Ectodermal cell (in vitro differentiated cells): ENCODE data around the gene AP3D1.

ENCODE experiments used
- H3K27ac ChIP-seq: 2 replicates; pipeline ENCODE4 v1.7.0; 2013; ENCODE audit warnings: mild to moderate bottlenecking, low read depth, low read length; ENCODE audit not compliant: insufficient read depth, poor library complexity, severe bottlenecking
- H3K27me3 ChIP-seq: 2 replicates; pipeline ENCODE4 v1.7.0; 2013; ENCODE audit warnings: mild to moderate bottlenecking, low read length; ENCODE audit not compliant: insufficient read depth, control insufficient read depth, poor library complexity, severe bottlenecking
- H3K36me3 ChIP-seq: one replicate; pipeline ENCODE4 v1.7.0; 2013; ENCODE audit warnings: low read length; ENCODE audit not compliant: control insufficient read depth, insufficient read depth
- H3K4me1 ChIP-seq: one replicate; pipeline ENCODE4 v1.7.0; 2013; ENCODE audit warnings: low read length; ENCODE audit not compliant: control insufficient read depth, insufficient read depth
- H3K4me3 ChIP-seq: 2 replicates; pipeline ENCODE4 v1.7.0; 2013; ENCODE audit warnings: low read depth, low read length, control low read depth; ENCODE audit not compliant: insufficient read depth
- H3K9me3 ChIP-seq: 2 replicates; pipeline ENCODE4 v1.7.0; 2013; ENCODE audit warnings: mild to moderate bottlenecking, low read length, moderate library complexity; ENCODE audit not compliant: control insufficient read depth
- WGBS, 2 experiments: methylation state at CpG; one replicate each; pipeline ENCODE4 v1.1.7; 2013; ENCODE audit warnings: missing lambda C conversion rate in 2 of 2; 5-methylcytosine and 5-hydroxymethylcytosine counted together

Gene AP3D1

DNA sequence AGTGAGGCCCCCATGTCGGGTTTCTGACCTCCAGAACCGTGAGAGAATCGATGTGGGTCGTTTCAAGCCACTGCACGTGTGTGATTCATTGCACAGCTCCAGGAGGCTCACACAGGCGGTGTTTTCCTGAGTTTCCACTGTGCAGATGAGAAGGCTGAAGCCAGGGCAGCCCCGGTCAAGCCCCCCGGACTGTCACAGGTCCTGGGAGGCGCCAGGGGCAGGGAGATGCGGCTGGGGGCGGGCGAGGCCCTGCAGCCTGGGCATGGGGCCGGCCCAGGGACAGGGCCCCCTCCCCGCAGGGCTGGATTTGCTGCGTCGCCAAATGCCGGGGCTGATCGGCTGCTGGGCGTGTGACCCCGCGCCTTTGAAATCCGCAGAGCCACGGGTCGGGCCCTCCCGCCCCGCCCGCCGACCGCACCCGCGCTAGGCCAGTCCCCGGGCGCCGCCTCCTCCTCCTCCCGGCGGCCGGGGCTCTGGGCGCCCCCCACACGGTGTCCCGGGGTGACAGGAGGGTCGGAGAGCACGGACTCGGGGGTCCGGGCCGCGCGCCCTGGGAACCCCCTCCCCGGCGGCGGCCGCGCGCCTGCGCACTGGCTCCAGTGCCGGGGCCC lies 90.4 kb downstream of the AP3D1 start:
- peaks cover 35% of the 10 kb centered on the region for H3K4me1 ChIP-seq

DNA sequence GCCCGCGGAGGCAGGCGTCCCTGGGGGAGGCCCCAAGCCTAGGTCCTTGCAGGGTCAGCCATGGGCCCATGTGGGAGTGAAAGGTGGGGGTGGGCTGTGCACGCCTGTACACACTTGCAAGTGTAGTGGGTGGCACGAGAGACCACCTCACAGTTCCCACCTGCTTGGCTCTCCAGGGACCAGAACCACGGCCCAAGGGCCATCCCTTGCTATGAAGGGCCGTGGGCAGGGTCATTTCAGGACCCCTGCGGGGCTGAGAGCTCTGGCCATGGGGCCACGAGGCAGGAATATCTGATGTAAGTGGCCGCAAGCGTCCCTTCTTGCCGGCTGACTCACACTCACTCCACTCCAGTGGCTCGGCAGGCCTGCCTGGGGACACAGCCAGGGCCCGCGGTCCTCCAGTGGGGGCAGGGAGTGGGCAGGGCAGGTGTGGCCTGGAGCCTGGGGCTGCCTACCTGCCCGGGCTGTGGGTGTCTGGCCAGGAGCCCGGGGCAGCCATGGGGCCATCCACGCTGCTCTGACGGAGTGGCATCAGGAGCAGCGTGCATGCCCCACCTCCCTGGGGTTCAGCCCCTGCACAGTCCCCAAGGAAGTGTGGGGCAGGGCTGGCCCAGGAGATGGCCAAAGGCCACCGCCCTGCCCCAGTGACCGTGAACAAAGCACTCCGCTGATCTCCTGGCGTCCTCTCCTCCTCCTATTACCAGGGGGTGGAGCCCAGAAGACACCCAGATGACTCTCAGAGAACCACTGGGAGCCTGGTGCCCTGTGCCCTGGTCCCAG lies 91.8 kb downstream of the AP3D1 start:
- Histone ChIP-seq H3K27me3 (no peaks in the 10 kb centered on the region), H3K27ac (peak overlapping the region; percentile 96), H3K36me3 (no peaks in the 10 kb centered on the region), H3K4me3 (peak overlapping the region; percentile 14), H3K9me3 (no peaks in the 10 kb centered on the region), H3K4me1 (peaks cover 42% of the 10 kb centered on the region)
- WGBS, 2 experiments, result 72 to 74% methylated on average over 24 of the region's 24 CpGs

More for the DNA sequence above, 90.4 kb downstream of the AP3D1 start:
- no peaks in the 10 kb centered on the region for H3K36me3 ChIP-seq
- H3K27ac ChIP-seq, result peak overlapping the region; percentile 96
- peak overlapping the region; percentile 68 for H3K4me3 ChIP-seq
- H3K27me3 ChIP-seq, result no peaks in the 10 kb centered on the region
- H3K9me3 ChIP-seq, result no peaks in the 10 kb centered on the region
- 1% methylated on average over 55 of the region's 55 CpGs for WGBS, 2 experiments

DNA sequence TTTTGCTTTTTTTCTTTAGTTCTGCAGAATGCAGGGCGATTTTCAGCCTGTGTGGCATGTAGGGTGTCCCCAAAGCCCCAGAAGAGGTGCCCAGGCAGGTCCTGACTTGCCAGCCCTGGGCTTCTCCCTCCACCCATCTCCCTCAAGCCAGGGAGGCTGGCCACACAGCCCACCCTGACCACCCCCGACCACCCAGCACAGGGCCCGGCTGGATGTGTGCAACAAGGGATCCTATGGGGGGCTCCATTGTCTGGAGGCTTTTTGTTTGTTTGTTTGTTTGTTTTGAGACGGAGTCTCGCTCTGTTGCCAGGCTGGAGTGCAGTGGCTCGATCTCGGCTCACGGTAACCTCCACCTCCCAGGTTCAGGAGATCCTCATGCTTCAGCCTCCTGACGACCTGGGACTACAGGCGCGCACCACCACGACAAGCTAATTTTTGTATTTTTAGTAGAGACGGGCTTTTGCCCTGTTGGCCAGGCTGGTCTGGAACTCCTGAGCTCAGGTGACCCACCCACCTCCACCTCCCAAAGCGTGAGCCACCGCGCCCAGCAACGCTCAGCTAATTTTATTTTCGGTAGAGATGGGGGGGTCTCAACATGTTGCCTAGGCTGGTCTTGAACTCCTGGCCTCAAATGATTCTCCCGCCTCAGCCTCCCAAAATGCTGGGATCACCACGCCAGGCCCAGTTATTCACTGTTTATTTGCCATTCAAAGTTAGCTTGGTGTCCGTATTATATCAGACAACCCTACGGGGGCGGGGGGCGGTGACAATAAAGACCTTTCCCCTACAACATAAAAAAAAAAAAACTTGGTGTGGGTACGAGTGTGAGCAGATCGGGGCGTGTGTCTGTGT lies 92.6 kb downstream of the AP3D1 start:
- H3K27me3 ChIP-seq, result no peaks in the 10 kb centered on the region
- peaks cover 42% of the 10 kb centered on the region for H3K4me1 ChIP-seq
- no peak overlapping the region for H3K4me3 ChIP-seq
- H3K36me3 ChIP-seq, result no peaks in the 10 kb centered on the region
- H3K27ac ChIP-seq, result peak overlapping the region; percentile 26
- no peaks in the 10 kb centered on the region for H3K9me3 ChIP-seq
- 89 to 92% methylated on average over 27 of the region's 27 CpGs for WGBS, 2 experiments

- H3K36me3 ChIP-seq, result no peaks in the 10 kb centered on the region
- no peaks in the 10 kb centered on the region for H3K27me3 ChIP-seq
- no peaks in the 10 kb centered on the region for H3K9me3 ChIP-seq
- 88% methylated on average over 23 of the region's 23 CpGs for WGBS, 2 experiments
- peaks cover 41% of the 10 kb centered on the region for H3K4me1 ChIP-seq
- H3K4me3 ChIP-seq, result no peak overlapping the region
- H3K27ac ChIP-seq, result peak overlapping the region; percentile 26
Observed at GRCh38 chr19:2057484-2058469, 93.6 kb downstream of the AP3D1 start.

GRCh38 chr19:2056837-2057192 lies 94.6 kb downstream of the AP3D1 start:
- Histone ChIP-seq H3K27me3 (no peaks in the 10 kb centered on the region), H3K4me3 (no peak overlapping the region), H3K27ac (no peak overlapping the region), H3K9me3 (no peaks in the 10 kb centered on the region), H3K36me3 (no peaks in the 10 kb centered on the region), H3K4me1 (peaks cover 39% of the 10 kb centered on the region)
- WGBS, 2 experiments, result 82 to 87% methylated on average over 5 of the region's 5 CpGs

GRCh38 chr19:2055931-2056836 lies 95.2 kb downstream of the AP3D1 start:
- H3K27me3 ChIP-seq, result no peaks in the 10 kb centered on the region
- H3K4me3 ChIP-seq, result no peak overlapping the region
- H3K9me3 ChIP-seq, result no peaks in the 10 kb centered on the region
- H3K4me1 ChIP-seq, result peaks cover 39% of the 10 kb centered on the region
- WGBS, 2 experiments, result 62 to 68% methylated on average over 22 of the region's 22 CpGs
- no peak overlapping the region for H3K27ac ChIP-seq
- H3K36me3 ChIP-seq, result no peaks in the 10 kb centered on the region

DNA sequence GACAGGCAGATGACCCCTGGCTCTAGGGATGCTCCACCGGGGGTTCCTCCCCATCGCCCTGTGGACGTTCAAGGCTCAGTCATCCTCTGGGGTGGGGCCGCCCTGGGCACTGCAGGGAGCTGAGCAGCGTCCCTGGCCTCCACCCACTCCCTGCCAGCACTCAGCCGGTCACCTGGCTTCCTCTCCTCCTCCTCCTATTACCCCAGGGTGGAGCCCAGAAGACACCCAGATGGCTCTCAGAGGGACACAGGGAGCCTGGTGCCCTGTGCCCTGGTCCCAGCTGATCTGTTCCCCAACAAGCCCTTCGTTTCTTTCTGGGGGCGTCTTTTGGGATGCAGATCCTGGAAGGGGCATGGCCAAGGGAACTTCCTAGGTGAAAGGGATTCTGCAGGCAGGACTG lies 96.6 kb downstream of the AP3D1 start:
- Histone ChIP-seq H3K36me3 (no peaks in the 10 kb centered on the region), H3K4me1 (peaks cover 31% of the 10 kb centered on the region), H3K27ac (no peak overlapping the region), H3K27me3 (no peaks in the 10 kb centered on the region), H3K9me3 (no peaks in the 10 kb centered on the region), H3K4me3 (no peak overlapping the region)
- WGBS, 2 experiments, result 86 to 87% methylated on average over 8 of the region's 8 CpGs

DNA sequence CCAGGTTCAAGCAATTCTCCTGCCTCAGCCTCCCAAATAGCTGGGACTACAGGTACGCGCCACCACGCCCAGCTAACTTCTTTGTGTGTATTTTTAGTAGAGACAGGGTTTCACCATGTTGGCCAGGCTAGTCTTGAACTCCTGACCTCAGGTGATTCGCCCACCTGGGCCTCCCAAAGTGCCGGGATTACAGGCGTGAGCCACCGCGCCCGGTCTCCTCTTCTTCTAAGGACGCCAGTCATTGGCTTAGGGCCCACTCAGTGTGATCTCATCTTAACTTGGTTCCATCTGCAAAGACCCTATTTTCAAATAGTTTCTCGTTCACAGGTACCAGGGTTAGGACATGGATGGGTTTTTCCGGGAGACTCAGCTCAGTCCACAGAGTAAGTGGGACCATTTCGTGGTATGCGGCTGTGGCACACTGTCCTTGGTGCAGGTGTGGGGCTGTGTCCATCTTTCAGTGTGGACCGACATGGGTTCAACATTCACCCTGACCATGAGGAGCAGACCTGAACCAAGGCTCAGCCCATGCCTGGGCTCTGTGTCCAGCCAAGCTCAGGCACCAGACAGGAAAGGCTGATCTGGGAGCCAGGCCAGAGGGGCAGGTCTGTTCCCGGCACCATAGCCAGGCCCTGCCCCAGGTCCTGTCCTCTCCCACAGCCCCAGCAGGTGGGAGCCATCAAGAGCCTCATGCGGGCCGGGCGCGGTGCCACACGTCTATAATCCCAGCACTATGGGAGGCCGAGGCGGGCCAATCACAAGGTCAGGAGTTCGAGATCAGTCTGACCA lies 97.6 kb downstream of the AP3D1 start:
- no peaks in the 10 kb centered on the region for H3K36me3 ChIP-seq
- WGBS, 2 experiments, result 92 to 93% methylated on average over 24 of the region's 24 CpGs
- H3K27ac ChIP-seq, result no peak overlapping the region

More for the DNA sequence above, 97.6 kb downstream of the AP3D1 start:
- Histone ChIP-seq H3K4me3 (no peak overlapping the region), H3K4me1 (peaks cover 31% of the 10 kb centered on the region), H3K27me3 (no peaks in the 10 kb centered on the region), H3K9me3 (no peaks in the 10 kb centered on the region)
